T-cell (primary cell): Measurements from ENCODE around the gene PPP1R26. TPM values are rescaled to one million over a fixed set of nuclear protein-coding genes. Genes with fewer than 3 reads are reported as not detected.

Source experiments
- ATAC-seq, 4 experiments: fragments of 200-7000 bp in 3 of 4; fragments of 150-1000 bp in 1 of 4; cut with Tn5 transposase; replicated peaks in 1 of 4; 1 replicate in 3 of 4; 2 replicates in 1 of 4; pipeline ENCODE4 v1.10.0; 2021; ENCODE audit warnings: moderate library complexity in 3 of 4, mild to moderate bottlenecking in 2 of 4, moderate number of reproducible peaks in 1 of 4
- CTCF ChIA-PET, 2 donors: fragments of 300-600 bp; sonication (Branson Sonifier 250); formaldehyde crosslinking; loops; one replicate each; lab custom pipeline; 2022; ENCODE audit warnings: antibody characterized with exemption in 2 of 2; lab: Charles Lee
- POLR2A ChIA-PET, 2 donors: fragments of 300-600 bp; sonication (Branson Sonifier 250); formaldehyde crosslinking; loops; one replicate each; lab custom pipeline; 2022; ENCODE audit warnings: antibody characterized with exemption in 2 of 2; lab: Charles Lee
- DNase-seq, 35 experiments: peaks; one replicate each; pipeline versions ENCODE4 v3.0.0 to v3.0.0-alpha.2; 2013 to 2023
- H3K27ac ChIP-seq: one replicate; pipeline ENCODE4 v1.5.1; 2013; ENCODE audit warnings: low read length
- H3K27me3 ChIP-seq, 2 experiments: replicated peaks in 1 of 2; 1 replicate in 1 of 2; 2 replicates in 1 of 2; pipeline versions ENCODE4 v1.6.1 to v1.7.0; 2013; ENCODE audit warnings: low read length in 1 of 2, mixed read lengths in 1 of 2; ENCODE audit not compliant: control insufficient read depth in 2 of 2, insufficient read depth in 2 of 2; ENCODE audit errors: extremely low read depth in 1 of 2
- H3K36me3 ChIP-seq, 2 donors: 1 replicate in 1 of 2; 2 replicates in 1 of 2; pipeline versions ENCODE4 v1.6.1 to v1.7.0; 2013; ENCODE audit warnings: low read length in 1 of 2; ENCODE audit not compliant: control insufficient read depth in 2 of 2, insufficient read depth in 1 of 2; ENCODE audit errors: extremely low read depth in 1 of 2
- H3K4me1 ChIP-seq, 2 experiments: 1 replicate in 1 of 2; 2 replicates in 1 of 2; pipeline versions ENCODE4 v1.6.1 to v1.7.0; 2013; ENCODE audit warnings: low read length in 2 of 2, mixed read lengths in 1 of 2; ENCODE audit not compliant: insufficient read depth in 2 of 2, control insufficient read depth in 1 of 2; ENCODE audit errors: extremely low read depth in 1 of 2
- H3K4me3 ChIP-seq, 2 donors: 1 replicate in 1 of 2; 2 replicates in 1 of 2; pipeline versions ENCODE4 v1.5.1 to v1.7.0; 2013; ENCODE audit warnings: mild to moderate bottlenecking in 2 of 2, low read length in 1 of 2, moderate library complexity in 1 of 2; ENCODE audit not compliant: control insufficient read depth in 1 of 2; ENCODE audit errors: extremely low read depth in 1 of 2
- H3K9me3 ChIP-seq: 2 replicates; pipeline ENCODE4 v1.7.0; 2013
- H3K27ac Mint-ChIP-seq, 2 donors: one replicate each; pipeline ENCODE4 v1.8.0; 2020 to 2021; ENCODE audit warnings: mild to moderate bottlenecking in 2 of 2, mixed read lengths in 2 of 2
- H3K27me3 Mint-ChIP-seq, 2 donors: one replicate each; pipeline ENCODE4 v1.8.0; 2021 to 2022; ENCODE audit warnings: mixed read lengths in 2 of 2
- H3K36me3 Mint-ChIP-seq: one replicate; pipeline ENCODE4 v1.8.0; 2021; ENCODE audit warnings: mixed read lengths
- H3K4me1 Mint-ChIP-seq, 3 donors: one replicate each; pipeline ENCODE4 v1.8.0; 2020 to 2022; ENCODE audit warnings: mixed read lengths in 3 of 3, mild to moderate bottlenecking in 1 of 3
- H3K4me3 Mint-ChIP-seq, 3 donors: one replicate each; pipeline ENCODE4 v1.8.0; 2020 to 2022; ENCODE audit warnings: mild to moderate bottlenecking in 3 of 3, mixed read lengths in 3 of 3, moderate library complexity in 3 of 3
- H3K9me3 Mint-ChIP-seq, 3 donors: one replicate each; pipeline ENCODE4 v1.8.0; 2020 to 2022; ENCODE audit warnings: mixed read lengths in 3 of 3
- WGBS: methylation state at CpG from one replicate; pipeline ENCODE4 v1.1.5; 2013; ENCODE audit warnings: missing lambda C conversion rate; ENCODE audit not compliant: insufficient coverage; 5-methylcytosine and 5-hydroxymethylcytosine counted together
- total RNA-seq, 35 experiments: library from RNA in 6 of 35; stranded (reverse) in 6 of 35; fragments of 120-200 nt in 1 of 35; gene quantifications; one replicate each; pipeline versions ENCODE4 v1.2.1 to v1.2.4 and lab custom pipeline; 2013 to 2026

PPP1R26 gene
- total RNA-seq, 5 donors from 2014 or later (not counting 1 experiment from before 2014, with no cell fraction given): 0.35 to 2.0 (median 1.7) TPM

DNA sequence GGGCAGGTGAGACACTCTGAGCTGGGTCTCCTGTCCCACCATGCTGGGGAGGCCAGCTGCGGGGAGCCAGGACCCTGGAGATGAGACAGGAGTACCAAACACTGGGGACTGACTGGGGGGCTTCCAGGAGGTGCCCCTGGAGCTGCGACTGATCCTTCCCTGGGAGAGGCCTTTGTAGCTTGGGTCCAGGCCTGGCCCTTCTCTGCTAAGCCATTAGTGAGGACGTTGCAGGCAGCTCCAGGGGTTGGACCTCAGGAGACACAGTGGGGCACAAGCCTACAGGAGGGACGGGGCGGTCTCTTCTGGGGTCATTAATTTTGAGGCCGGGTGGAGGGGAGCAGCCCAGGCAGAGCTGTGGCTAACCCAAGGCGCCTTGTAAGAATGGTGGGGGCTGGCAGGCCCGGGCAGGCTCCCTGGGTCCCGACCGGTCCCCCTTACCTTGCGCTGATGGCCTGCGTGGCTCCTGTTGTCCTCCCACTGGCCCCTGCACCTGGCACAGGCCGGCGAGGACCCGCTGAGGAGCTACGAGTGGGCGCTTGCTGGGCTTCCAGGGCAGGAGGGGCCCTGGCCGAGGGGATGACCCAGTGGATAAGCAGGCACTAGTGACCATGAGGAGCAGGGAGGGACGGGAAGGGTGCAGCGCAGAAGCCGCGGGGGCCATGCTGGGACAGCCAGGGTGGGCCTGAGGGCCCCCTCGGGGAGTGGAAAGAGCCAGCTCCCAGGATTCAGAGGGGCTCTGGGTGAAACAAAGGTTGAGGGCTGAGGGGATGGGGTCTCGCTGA lies 26.0 kb downstream of the PPP1R26 start:
- H3K9me3 Mint-ChIP-seq: peaks cover 6 to 16% (median 9%) of the 10 kb centered on the region in 3 donors
- H3K4me3 Mint-ChIP-seq: no peak overlapping the region
- H3K27me3 ChIP-seq: peaks cover 0 to 4% of the 10 kb centered on the region in 2 experiments
- ChIA-PET POLR2A (no interaction called here), CTCF (no interaction called here)
- ATAC-seq (no peak), DNase-seq (no peak)
- peaks cover 28% of the 10 kb centered on the region for H3K36me3 Mint-ChIP-seq
- H3K27me3 Mint-ChIP-seq: peaks cover 0 to 3% of the 10 kb centered on the region in 2 donors
- H3K4me1 Mint-ChIP-seq: peaks cover 20 to 27% (median 24%) of the 10 kb centered on the region in 3 donors
- H3K4me3 ChIP-seq: no peak overlapping the region
- no peak overlapping the region for H3K27ac Mint-ChIP-seq
- no peak overlapping the region for H3K27ac ChIP-seq
- H3K4me1 ChIP-seq: peaks cover 5 to 25% of the 10 kb centered on the region in 2 experiments
- no peaks in the 10 kb centered on the region for H3K9me3 ChIP-seq
- peaks cover 15 to 34% of the 10 kb centered on the region in 2 donors for H3K36me3 ChIP-seq
- 96% methylated on average over 22 of the region's 24 CpGs for WGBS

DNA sequence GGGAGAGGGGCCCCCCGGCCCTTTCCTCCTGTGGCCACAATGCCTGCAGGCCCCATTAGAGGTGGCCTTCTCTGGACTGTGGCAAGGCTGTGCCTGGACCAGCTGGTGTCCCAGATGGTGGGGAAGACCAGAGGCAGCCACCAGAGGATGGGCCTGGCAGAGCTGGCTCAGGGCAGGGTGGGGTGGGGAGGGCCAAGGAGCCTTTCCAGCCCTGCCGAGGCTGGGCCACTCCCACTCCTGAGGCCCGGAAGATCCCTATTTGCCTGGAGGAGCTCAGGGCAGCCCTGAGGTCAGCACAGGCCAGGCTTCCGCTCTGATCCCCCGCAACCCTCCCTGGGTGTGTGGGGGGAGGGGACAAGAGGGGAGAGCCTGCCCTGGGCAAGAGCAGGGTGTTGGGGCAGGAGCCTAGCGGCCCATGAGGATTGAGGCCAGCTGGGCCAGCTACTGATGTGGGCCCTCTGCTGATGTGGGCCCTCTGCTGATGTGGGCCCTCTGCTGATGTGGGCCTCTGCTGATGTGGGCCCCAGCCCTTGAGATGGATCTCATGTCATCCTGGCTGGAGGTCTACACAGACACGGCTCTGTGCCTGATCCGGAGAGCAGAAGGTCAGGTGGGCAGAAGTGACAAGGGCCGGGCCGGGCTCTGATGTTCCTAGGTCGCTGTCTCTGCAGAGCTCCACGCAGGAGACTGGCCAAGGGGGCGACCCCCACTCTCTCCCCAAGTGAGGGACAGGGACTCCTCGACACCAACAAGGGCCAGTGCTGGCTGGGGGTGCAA lies 26.9 kb downstream of the PPP1R26 start:
- Histone ChIP-seq H3K9me3 (no peaks in the 10 kb centered on the region), H3K27ac (no peak overlapping the region), H3K27me3 (peaks cover 0 to 4% of the 10 kb centered on the region in 2 experiments), H3K4me3 (no peak overlapping the region), H3K36me3 (peaks cover 15 to 34% of the 10 kb centered on the region in 2 donors), H3K4me1 (peaks cover 3 to 21% of the 10 kb centered on the region in 2 experiments)
- CTCF ChIA-PET: no interaction called here
- Mint-ChIP-seq H3K27ac (no peak overlapping the region), H3K4me1 (peaks cover 19 to 26% (median 22%) of the 10 kb centered on the region in 3 donors), H3K27me3 (peaks cover 0 to 3% of the 10 kb centered on the region in 2 donors), H3K9me3 (peaks cover 6 to 16% (median 9%) of the 10 kb centered on the region in 3 donors), H3K4me3 (no peak overlapping the region), H3K36me3 (peaks cover 28% of the 10 kb centered on the region)
- 83% methylated on average over 11 of the region's 14 CpGs for WGBS
- POLR2A ChIA-PET: no interaction called here
- DNase-seq (no peak), ATAC-seq (no peak)

GRCh38 chr9:135507104-135508035 lies 27.8 kb downstream of the PPP1R26 start:
- Mint-ChIP-seq H3K4me3 (no peak overlapping the region), H3K4me1 (peaks cover 10 to 17% (median 13%) of the 10 kb centered on the region in 3 donors), H3K9me3 (peaks cover 6 to 16% (median 9%) of the 10 kb centered on the region in 3 donors), H3K36me3 (peaks cover 28% of the 10 kb centered on the region), H3K27me3 (peaks cover 0 to 3% of the 10 kb centered on the region in 2 donors), H3K27ac (no peak overlapping the region)
- DNase-seq (no peak), ATAC-seq (no peak)
- Histone ChIP-seq H3K9me3 (no peaks in the 10 kb centered on the region), H3K27me3 (peaks cover 0 to 4% of the 10 kb centered on the region in 2 experiments), H3K4me3 (no peak overlapping the region), H3K36me3 (peaks cover 15 to 26% of the 10 kb centered on the region in 2 donors), H3K27ac (no peak overlapping the region), H3K4me1 (peaks cover 0 to 12% of the 10 kb centered on the region in 2 experiments)
- CTCF ChIA-PET: no interaction called here
- WGBS: 90% methylated on average over 11 of the region's 23 CpGs
- POLR2A ChIA-PET: no interaction called here

DNA sequence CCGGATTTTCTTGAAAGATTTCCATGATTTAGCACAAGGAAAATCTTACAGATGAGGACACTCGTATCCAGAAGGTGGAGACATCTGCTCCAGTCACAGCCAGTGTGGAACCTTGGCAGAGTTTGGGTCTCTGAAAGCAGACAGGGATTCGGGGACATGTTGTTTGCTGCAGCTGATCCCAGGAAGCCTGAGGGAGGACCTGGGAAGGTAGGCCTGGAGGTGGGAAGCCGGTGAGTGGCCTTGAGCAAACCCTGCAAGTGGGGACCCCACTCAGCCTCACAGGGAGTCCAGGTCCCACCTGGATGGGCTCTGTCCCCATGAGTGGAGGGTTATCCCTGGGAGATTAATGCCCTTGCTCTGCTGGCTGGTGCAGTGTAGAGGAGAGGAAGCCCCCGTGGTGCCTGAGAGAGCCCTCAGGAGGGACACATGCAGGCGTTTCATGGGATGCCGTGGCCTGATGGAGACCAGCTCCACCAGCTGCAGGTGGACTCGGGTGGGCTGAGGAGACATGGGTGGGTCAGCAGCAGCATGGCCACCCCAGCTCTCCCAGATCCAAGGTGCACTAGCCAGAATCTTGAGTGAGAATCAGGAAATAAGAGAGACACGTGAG lies 28.7 kb downstream of the PPP1R26 start:
- ChIA-PET CTCF (no interaction called here), POLR2A (no interaction called here)
- no peak overlapping the region for H3K27ac Mint-ChIP-seq
- H3K4me3 Mint-ChIP-seq: no peak overlapping the region
- H3K9me3 Mint-ChIP-seq: peaks cover 6 to 16% (median 9%) of the 10 kb centered on the region in 3 donors
- ATAC-seq: no peak
- Histone ChIP-seq H3K36me3 (peaks cover 11 to 19% of the 10 kb centered on the region in 2 donors), H3K4me1 (peaks cover 0 to 7% of the 10 kb centered on the region in 2 experiments), H3K9me3 (no peaks in the 10 kb centered on the region), H3K27me3 (peaks cover 0 to 4% of the 10 kb centered on the region in 2 experiments), H3K27ac (no peak overlapping the region), H3K4me3 (no peak overlapping the region)
- H3K36me3 Mint-ChIP-seq: peaks cover 19% of the 10 kb centered on the region
- no peak for DNase-seq
- H3K27me3 Mint-ChIP-seq: peaks cover 0 to 3% of the 10 kb centered on the region in 2 donors
- H3K4me1 Mint-ChIP-seq: peaks cover 6 to 9% (median 8%) of the 10 kb centered on the region in 3 donors
- 92% methylated on average over 9 of the region's 9 CpGs for WGBS

- ATAC-seq (no peak), DNase-seq (no peak)
- Histone ChIP-seq H3K4me3 (no peak overlapping the region), H3K4me1 (peaks cover 0 to 4% of the 10 kb centered on the region in 2 experiments), H3K36me3 (peaks cover 3 to 8% of the 10 kb centered on the region in 2 donors), H3K9me3 (no peaks in the 10 kb centered on the region), H3K27me3 (peaks cover 0 to 4% of the 10 kb centered on the region in 2 experiments), H3K27ac (no peak overlapping the region)
- POLR2A ChIA-PET: no interaction called here
- Mint-ChIP-seq H3K36me3 (peaks cover 13% of the 10 kb centered on the region), H3K27ac (no peak overlapping the region), H3K9me3 (peaks cover 6 to 16% (median 9%) of the 10 kb centered on the region in 3 donors), H3K4me3 (no peak overlapping the region), H3K4me1 (peaks cover 3 to 5% (median 3%) of the 10 kb centered on the region in 3 donors), H3K27me3 (peaks cover 0 to 3% of the 10 kb centered on the region in 2 donors)
- no CpG with 5 or more reads among the region's 2 CpGs for WGBS
- CTCF ChIA-PET: no interaction called here
These were observed 29.9 kb downstream of the PPP1R26 start for GRCh38 chr9:135509458-135509857.
